Spinal cord (tissue), 10 donors: ENCODE results near the gene ADAM23. TPM values are rescaled to one million over a fixed set of nuclear protein-coding genes. Genes with fewer than 3 reads are reported as not detected.

Experiments
- DNase-seq, 6 donors: peaks; one replicate each; pipeline versions ENCODE4 v3.0.0 to v3.0.0-alpha.2; 2013 to 2015; ENCODE audit warnings: low spot score in 6 of 6, low read depth in 4 of 6
- H3K27ac ChIP-seq: one replicate; pipeline ENCODE4 v1.5.1; 2013; ENCODE audit warnings: low read depth, low read length, control low read depth
- H3K27me3 ChIP-seq: one replicate; pipeline ENCODE4 v1.6.1; 2013; ENCODE audit warnings: low read length; ENCODE audit not compliant: control insufficient read depth, insufficient read depth
- H3K36me3 ChIP-seq: one replicate; pipeline ENCODE4 v1.6.1; 2013; ENCODE audit warnings: low read length; ENCODE audit not compliant: control insufficient read depth, insufficient read depth
- H3K4me1 ChIP-seq: one replicate; pipeline ENCODE4 v1.6.1; 2013; ENCODE audit warnings: low read length; ENCODE audit not compliant: control insufficient read depth, insufficient read depth
- H3K4me3 ChIP-seq: one replicate; pipeline ENCODE4 v1.5.1; 2013; ENCODE audit warnings: low read depth, low read length, control low read depth
- H3K9me3 ChIP-seq: one replicate; pipeline ENCODE4 v1.6.1; 2013; ENCODE audit warnings: low read length; ENCODE audit not compliant: control insufficient read depth, insufficient read depth
- WGBS: methylation state at CpG from one replicate; pipeline ENCODE4 v1.1.5; 2013; ENCODE audit warnings: missing lambda C conversion rate; ENCODE audit not compliant: insufficient coverage; 5-methylcytosine and 5-hydroxymethylcytosine counted together
- polyA plus RNA-seq, 2 donors: library from polyadenylated mRNA; unstranded; fragments of 120-200 nt; gene quantifications; one replicate each; pipeline ENCODE4 v1.2.1, GENCODE V29; 2013; ENCODE audit not compliant: insufficient read length in 2 of 2
- total RNA-seq, 2 donors: library from RNA; depleted of rRNA in 1 of 2; stranded (reverse); fragments of 120-200 nt in 1 of 2; fragments of >200 nt in 1 of 2; gene quantifications; one replicate each; pipeline versions ENCODE4 v1.2.3 to v1.2.4, GENCODE V29; 2013 to 2014
- donor health status: healthy.

Gene ADAM23
- total and polyA plus RNA-seq, 4 donors = 15.7 to 54.3 (median 51.3) TPM

DNA sequence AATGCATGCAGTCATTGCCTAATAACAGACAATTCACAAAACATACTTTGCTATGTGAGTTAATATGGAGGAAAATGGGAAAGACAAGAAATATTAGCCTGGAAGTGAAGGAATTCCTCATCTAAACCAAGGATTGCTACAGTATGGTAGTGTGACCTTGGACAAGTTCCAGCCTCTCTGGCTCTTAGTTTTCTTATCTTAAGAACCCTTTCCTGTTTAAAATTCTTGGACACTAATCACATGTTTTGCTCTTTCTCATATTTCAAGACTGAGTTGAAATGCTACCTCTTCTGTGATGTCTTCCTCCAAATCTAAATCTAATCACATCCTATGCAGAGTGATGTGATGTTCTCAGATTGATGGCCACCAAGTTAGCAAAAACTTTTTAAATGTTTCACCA, 20.8 kb upstream of the ADAM23 start:
- Histone ChIP-seq H3K36me3 (no peaks in the 10 kb centered on the region), H3K27ac (no peak overlapping the region), H3K9me3 (no peaks in the 10 kb centered on the region), H3K4me1 (no peaks in the 10 kb centered on the region), H3K27me3 (no peaks in the 10 kb centered on the region), H3K4me3 (no peak overlapping the region)
- DNase-seq = no peak

DNA sequence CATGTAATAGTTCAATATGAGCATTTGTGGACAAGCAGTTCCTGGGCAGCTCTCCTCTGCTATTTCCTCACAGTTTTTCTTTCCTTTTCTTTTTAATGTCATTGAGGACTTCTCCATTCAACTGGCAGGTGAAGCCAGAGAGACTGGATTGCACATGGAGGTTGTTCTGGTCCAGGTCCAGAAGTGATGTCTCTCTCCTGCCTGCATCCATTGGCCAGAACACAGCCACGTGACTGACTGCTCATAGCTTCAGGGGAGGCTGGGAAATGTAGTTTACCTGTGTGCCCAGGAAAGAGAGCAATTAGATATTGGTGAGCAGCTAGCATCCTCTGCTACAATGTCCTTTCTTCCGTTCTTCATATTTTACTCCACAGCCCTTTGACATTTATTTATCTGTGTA, 20.2 kb upstream of the ADAM23 start:
- H3K4me1 ChIP-seq = no peaks in the 10 kb centered on the region
- 55% methylated on average over 1 of the region's 2 CpGs for WGBS
- H3K27ac ChIP-seq = no peak overlapping the region
- DNase-seq = peak in 2 of 6 donors; percentile 7 to 76
- no peak overlapping the region for H3K4me3 ChIP-seq
- H3K9me3 ChIP-seq = no peaks in the 10 kb centered on the region
- no peaks in the 10 kb centered on the region for H3K27me3 ChIP-seq
- H3K36me3 ChIP-seq = no peaks in the 10 kb centered on the region

GRCh38 chr2:206424134-206424533, 19.2 kb upstream of the ADAM23 start:
- no peaks in the 10 kb centered on the region for H3K27me3 ChIP-seq
- H3K36me3 ChIP-seq = no peaks in the 10 kb centered on the region
- H3K9me3 ChIP-seq = no peaks in the 10 kb centered on the region
- WGBS = no CpG with 5 or more reads among the region's 3 CpGs
- no peaks in the 10 kb centered on the region for H3K4me1 ChIP-seq
- H3K27ac ChIP-seq = no peak overlapping the region
- no peak for DNase-seq
- no peak overlapping the region for H3K4me3 ChIP-seq

DNA sequence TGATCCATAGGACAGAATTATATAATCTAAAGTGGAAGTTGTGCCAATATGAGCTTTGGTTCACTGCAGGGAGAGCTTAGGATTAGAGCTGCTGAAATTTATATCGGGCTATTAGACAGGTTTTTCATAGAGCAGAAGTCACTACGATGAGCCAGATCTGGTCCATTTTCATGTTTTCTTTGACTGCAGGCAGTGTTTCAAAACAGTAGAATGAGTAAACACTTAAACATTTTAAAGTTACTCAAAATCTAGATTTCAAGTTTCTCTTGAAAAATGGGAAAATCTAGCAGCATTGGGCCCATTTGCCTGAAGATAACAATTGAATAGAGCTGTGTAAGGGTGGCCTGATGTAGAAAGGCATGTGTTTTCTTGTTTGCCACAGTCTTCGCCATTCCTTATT, 14.5 kb upstream of the ADAM23 start:
- 100% methylated on average over 1 of the region's 3 CpGs for WGBS
- DNase-seq = no peak
- H3K4me3 ChIP-seq = no peak overlapping the region

GRCh38 chr2:206430452-206430851, 12.9 kb upstream of the ADAM23 start:
- H3K27me3 ChIP-seq = no peaks in the 10 kb centered on the region
- no peak overlapping the region for H3K27ac ChIP-seq
- H3K4me3 ChIP-seq = no peak overlapping the region
- WGBS = 94% methylated on average over 2 of the region's 2 CpGs
- no peak for DNase-seq
- H3K9me3 ChIP-seq = no peaks in the 10 kb centered on the region
- H3K36me3 ChIP-seq = no peaks in the 10 kb centered on the region
- no peaks in the 10 kb centered on the region for H3K4me1 ChIP-seq

More for the DNA sequence above, 14.5 kb upstream of the ADAM23 start:
- Histone ChIP-seq H3K27me3 (no peaks in the 10 kb centered on the region), H3K9me3 (no peaks in the 10 kb centered on the region), H3K27ac (no peak overlapping the region), H3K4me1 (no peaks in the 10 kb centered on the region), H3K36me3 (no peaks in the 10 kb centered on the region)

GRCh38 chr2:206431439-206431838, 11.9 kb upstream of the ADAM23 start:
- no peak for DNase-seq

DNA sequence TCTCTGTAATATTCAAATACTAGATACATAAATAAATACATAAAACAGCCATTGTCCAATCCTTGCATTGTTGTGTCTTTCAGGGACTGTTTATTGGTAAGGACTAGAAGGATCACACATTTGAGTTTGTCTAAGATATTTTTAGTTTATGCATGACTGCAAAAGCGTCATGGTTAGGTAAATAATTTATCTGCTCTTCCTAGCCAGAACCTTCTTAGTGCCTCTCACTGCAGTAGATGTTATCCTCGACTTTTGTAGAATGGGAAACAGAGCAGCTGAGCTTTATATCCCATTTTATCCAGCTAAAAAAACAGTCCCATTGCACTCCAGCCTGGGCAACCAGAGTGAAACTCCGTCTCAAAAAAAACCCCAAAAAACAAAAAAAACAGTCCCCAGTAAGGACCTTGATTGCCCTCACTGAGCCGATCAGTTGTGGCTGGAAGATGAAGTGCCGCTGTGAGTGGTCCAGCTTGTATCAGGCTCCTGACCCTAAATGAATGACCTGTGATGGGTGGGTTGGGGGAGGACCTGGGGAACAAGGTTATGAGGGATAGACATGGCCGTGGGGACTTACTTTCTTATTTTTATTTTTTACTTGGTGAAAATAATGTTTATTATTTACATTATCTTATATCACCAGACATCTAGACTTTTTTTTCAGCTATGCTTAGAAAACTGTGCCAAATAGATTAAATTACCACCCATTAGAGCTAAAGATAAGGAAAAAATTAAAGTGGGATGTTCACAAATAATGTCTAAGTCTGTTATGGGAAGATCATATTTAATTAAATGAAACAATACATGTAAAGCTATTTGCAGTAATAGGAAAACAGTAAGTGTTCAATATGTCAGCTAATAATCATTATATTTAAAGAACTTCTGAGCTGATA, 10.9 kb upstream of the ADAM23 start:
- H3K4me1 ChIP-seq = no peaks in the 10 kb centered on the region
- WGBS = 50% methylated on average over 4 of the region's 6 CpGs
- no peak overlapping the region for H3K4me3 ChIP-seq

More at GRCh38 chr2:206431439-206431838, 11.9 kb upstream of the ADAM23 start:
- Histone ChIP-seq H3K27ac (no peak overlapping the region), H3K9me3 (no peaks in the 10 kb centered on the region), H3K4me3 (no peak overlapping the region), H3K27me3 (no peaks in the 10 kb centered on the region), H3K36me3 (no peaks in the 10 kb centered on the region), H3K4me1 (no peaks in the 10 kb centered on the region)
- WGBS = 100% methylated on average over 1 of the region's 3 CpGs

DNA sequence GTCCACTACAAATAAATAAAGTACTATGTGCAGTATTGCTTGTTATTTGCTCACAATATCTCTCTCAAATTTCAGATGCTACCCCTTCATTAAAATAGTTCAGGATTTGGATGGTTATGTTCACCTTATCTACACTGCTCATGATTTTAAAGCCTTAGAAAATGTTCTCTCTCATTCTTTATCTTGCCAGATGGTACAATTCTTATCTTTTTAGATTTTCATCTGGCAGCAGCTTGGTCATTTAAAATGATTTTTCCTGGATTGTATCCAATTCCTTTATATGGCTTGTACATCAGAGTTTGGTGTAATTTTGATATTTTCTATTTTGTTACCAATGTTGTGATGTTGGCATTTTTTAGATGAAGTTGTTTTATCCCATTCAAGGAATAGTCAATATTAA, 10.1 kb upstream of the ADAM23 start:
- H3K36me3 ChIP-seq = no peaks in the 10 kb centered on the region
- no peaks in the 10 kb centered on the region for H3K27me3 ChIP-seq
- no peaks in the 10 kb centered on the region for H3K9me3 ChIP-seq
- no peak overlapping the region for H3K27ac ChIP-seq
- no peaks in the 10 kb centered on the region for H3K4me1 ChIP-seq
- H3K4me3 ChIP-seq = no peak overlapping the region
- no peak for DNase-seq

More for the DNA sequence above, 10.9 kb upstream of the ADAM23 start:
- no peak for DNase-seq
- Histone ChIP-seq H3K9me3 (no peaks in the 10 kb centered on the region), H3K36me3 (no peaks in the 10 kb centered on the region), H3K27me3 (no peaks in the 10 kb centered on the region), H3K27ac (no peak overlapping the region)

DNA sequence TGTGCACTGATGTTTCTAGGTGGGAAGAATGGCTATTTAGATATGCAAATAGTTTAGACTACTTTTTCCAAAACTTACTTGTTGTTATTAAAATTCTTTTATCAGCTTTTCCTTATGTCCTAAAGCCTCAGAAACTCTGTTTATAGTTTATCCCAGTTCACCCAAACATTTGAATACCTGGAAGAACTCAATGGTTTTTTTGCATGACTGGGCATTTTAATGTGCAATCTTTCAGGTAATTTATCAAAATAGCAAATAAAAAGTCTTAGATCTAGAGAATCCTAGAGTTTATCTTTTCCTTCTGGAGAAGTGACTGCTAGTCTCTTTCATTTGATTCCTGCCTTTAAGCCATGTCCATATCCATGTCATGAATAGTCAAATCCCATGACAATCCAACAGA, 9.6 kb upstream of the ADAM23 start:
- no peaks in the 10 kb centered on the region for H3K9me3 ChIP-seq
- H3K4me3 ChIP-seq = no peak overlapping the region
- no peak overlapping the region for H3K27ac ChIP-seq
- H3K4me1 ChIP-seq = no peaks in the 10 kb centered on the region
- H3K36me3 ChIP-seq = no peaks in the 10 kb centered on the region
- DNase-seq = no peak
- H3K27me3 ChIP-seq = no peaks in the 10 kb centered on the region

GRCh38 chr2:206435742-206436141, 7.6 kb upstream of the ADAM23 start:
- H3K27me3 ChIP-seq = no peaks in the 10 kb centered on the region
- H3K36me3 ChIP-seq = no peaks in the 10 kb centered on the region
- H3K4me1 ChIP-seq = no peaks in the 10 kb centered on the region
- H3K4me3 ChIP-seq = no peak overlapping the region
- H3K9me3 ChIP-seq = no peaks in the 10 kb centered on the region
- peak in 1 of 6 donors; percentile 30 for DNase-seq
- WGBS = 50% methylated on average over 1 of the region's 3 CpGs
- no peak overlapping the region for H3K27ac ChIP-seq
